ENCODE results near the gene PDIA2. TPM values are rescaled to one million over a fixed set of nuclear protein-coding genes. Genes with fewer than 3 reads are reported as not detected.
"Not testable (repeated sequence)": the region's sequence is repeated elsewhere in the genome, so short reads cannot be mapped to it uniquely, and the experiment has no call there.

The PDIA2 gene
- total RNA-seq, 1 donor from 2014 or later = 1.6 TPM

DNA sequence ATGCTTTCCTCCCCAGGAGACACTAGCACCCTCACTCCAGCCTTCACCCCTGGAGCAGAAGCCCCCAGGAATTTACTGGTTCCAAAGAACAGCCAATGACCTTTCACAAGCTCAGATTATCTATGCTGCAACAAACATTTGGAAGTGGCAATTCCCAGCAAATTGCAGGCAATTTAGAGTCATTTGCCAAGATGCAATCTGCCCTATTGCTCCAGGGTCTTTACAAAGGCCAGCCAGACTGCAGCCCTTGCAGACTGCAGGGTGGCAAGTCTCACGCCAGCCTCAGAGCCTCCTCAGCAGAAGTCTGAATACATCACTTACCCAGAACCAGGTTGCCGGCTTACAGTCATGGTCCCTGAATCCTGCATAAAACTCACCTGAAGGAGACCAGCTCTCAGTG, 47.8 kb downstream of the PDIA2 start:
- no peak overlapping the region for H3K4me3 Mint-ChIP-seq (ENCODE audit: unreplicated experiment)
- TF ChIP-seq, protein P1, sequence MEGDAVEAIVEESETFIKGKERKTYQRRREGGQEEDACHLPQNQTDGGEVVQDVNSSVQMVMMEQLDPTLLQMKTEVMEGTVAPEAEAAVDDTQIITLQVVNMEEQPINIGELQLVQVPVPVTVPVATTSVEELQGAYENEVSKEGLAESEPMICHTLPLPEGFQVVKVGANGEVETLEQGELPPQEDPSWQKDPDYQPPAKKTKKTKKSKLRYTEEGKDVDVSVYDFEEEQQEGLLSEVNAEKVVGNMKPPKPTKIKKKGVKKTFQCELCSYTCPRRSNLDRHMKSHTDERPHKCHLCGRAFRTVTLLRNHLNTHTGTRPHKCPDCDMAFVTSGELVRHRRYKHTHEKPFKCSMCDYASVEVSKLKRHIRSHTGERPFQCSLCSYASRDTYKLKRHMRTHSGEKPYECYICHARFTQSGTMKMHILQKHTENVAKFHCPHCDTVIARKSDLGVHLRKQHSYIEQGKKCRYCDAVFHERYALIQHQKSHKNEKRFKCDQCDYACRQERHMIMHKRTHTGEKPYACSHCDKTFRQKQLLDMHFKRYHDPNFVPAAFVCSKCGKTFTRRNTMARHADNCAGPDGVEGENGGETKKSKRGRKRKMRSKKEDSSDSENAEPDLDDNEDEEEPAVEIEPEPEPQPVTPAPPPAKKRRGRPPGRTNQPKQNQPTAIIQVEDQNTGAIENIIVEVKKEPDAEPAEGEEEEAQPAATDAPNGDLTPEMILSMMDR (IDR thresholded peaks at IDR 0.05) = no peak
- H3K27me3 Mint-ChIP-seq (ENCODE audit: low read depth) = no peaks in the 10 kb centered on the region
- H3K27ac Mint-ChIP-seq (ENCODE audit: unreplicated experiment) = no peak overlapping the region
- no peaks in the 10 kb centered on the region for H3K9me3 Mint-ChIP-seq (ENCODE audit: low read depth)
- H3K36me3 Mint-ChIP-seq (ENCODE audit: low read depth) = no peaks in the 10 kb centered on the region
- DNase-seq (ENCODE audit: low spot score) = no peak
- peaks cover 32% of the 10 kb centered on the region for H3K4me1 Mint-ChIP-seq (ENCODE audit: low read depth)

DNA sequence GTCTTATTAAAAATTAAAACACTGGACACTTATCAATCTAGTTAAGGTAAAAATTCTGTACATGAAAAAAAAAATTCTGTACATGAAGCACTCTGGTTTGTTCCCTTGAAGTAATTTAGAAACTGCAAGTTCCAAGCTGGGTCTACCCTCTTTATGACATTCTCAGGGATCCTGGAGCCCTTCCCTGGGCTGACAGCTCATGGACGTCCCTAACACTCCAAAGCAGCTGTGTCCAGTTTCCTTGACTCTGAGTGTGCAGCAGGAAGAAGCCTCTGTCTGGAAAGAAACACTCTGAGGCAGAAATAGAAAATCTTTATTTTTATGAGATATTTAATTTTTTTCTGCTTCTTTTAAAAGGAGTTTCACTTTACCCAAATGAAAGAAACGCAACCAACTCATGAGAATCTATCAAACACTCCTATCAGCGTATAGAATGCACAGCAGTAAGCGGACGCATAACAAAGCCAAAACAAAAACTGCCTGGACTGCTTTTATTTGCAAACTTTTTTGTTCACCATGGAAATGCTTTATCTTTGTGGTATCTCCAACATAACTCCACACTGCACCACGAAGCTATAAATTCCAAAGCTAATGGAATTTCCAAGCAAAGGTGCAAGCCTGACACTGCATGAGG, 48.3 kb downstream of the PDIA2 start:
- not testable (repeated sequence) for H3K36me3 Mint-ChIP-seq (ENCODE audit: low read depth); H3K27me3 Mint-ChIP-seq (ENCODE audit: low read depth); H3K9me3 Mint-ChIP-seq (ENCODE audit: low read depth); H3K4me3 Mint-ChIP-seq (ENCODE audit: unreplicated experiment); DNase-seq (ENCODE audit: low spot score)
- H3K27ac Mint-ChIP-seq (ENCODE audit: unreplicated experiment) = peak overlapping the region; percentile 41
- peaks cover 32% of the 10 kb centered on the region for H3K4me1 Mint-ChIP-seq (ENCODE audit: low read depth)

DNA sequence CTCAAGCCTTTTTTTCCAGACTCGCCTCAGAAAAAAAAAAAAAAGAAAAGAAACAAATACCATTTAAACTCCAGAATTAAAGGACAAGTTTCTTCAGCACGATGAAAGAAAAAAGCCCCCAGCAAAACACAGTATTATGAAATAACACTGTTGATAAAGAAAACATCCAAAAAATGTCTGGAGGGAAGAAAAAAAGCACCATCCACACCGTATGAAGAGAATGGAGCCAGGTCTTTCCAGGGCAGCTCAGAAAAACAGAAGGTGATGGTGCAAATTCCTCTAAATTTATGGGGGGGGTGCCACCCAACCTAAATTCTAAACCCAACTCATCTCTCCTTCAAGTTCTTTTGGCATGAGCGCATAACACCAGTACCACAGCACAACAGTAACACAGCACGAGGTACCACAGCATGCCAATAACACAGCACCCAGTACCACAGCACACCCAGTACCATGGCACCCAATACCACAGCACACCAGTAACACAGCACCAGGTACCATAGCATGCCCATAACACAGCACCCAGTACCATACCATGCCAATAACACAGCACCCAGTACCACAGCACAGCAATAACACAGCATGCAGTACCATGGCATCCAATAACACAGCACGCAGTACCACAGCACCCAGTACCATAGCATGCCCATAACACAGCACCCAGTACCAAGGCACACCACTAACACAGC, 50.6 kb downstream of the PDIA2 start:
- TF ChIP-seq, protein P1 (IDR thresholded peaks at IDR 0.05) = no peak
- H3K27ac Mint-ChIP-seq (ENCODE audit: unreplicated experiment) = no peak overlapping the region
- DNase-seq (ENCODE audit: low spot score) = no peak
- H3K4me1 Mint-ChIP-seq (ENCODE audit: low read depth) = peaks cover 22% of the 10 kb centered on the region
- H3K27me3 Mint-ChIP-seq (ENCODE audit: low read depth) = no peaks in the 10 kb centered on the region
- no peaks in the 10 kb centered on the region for H3K36me3 Mint-ChIP-seq (ENCODE audit: low read depth)
- no peak overlapping the region for H3K4me3 Mint-ChIP-seq (ENCODE audit: unreplicated experiment)
- no peaks in the 10 kb centered on the region for H3K9me3 Mint-ChIP-seq (ENCODE audit: low read depth)

DNA sequence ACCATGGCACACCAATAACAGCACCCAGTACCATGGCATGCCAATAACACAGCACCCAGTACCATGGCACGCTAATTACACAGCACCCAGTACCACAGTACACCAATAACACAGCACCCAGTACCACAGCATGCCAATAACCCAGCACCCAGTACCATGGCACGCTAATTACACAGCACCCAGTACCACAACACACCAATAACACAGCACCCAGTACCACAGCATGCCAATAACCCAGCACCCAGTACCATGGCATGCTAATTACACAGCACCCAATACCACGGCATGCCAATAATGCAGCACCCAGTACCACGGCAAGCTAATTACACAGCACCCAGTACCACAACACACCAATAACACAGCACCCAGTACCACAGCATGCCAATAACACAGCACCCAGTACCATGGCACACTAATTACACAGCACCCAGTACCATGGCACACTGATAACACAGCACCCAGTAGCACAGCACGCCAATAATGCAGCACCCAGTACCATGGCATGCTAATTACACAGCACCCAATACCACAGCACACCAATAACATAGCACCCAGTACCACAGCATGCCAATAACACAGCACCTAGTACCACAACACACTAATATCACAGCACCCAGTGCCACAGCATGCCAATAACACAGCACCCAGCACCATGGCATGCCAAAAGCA, 51.3 kb downstream of the PDIA2 start:
- not testable (repeated sequence) for H3K36me3 Mint-ChIP-seq (ENCODE audit: low read depth); H3K27ac Mint-ChIP-seq (ENCODE audit: unreplicated experiment); H3K4me3 Mint-ChIP-seq (ENCODE audit: unreplicated experiment); DNase-seq (ENCODE audit: low spot score); H3K9me3 Mint-ChIP-seq (ENCODE audit: low read depth); H3K27me3 Mint-ChIP-seq (ENCODE audit: low read depth)
- peaks cover 22% of the 10 kb centered on the region for H3K4me1 Mint-ChIP-seq (ENCODE audit: low read depth)

DNA sequence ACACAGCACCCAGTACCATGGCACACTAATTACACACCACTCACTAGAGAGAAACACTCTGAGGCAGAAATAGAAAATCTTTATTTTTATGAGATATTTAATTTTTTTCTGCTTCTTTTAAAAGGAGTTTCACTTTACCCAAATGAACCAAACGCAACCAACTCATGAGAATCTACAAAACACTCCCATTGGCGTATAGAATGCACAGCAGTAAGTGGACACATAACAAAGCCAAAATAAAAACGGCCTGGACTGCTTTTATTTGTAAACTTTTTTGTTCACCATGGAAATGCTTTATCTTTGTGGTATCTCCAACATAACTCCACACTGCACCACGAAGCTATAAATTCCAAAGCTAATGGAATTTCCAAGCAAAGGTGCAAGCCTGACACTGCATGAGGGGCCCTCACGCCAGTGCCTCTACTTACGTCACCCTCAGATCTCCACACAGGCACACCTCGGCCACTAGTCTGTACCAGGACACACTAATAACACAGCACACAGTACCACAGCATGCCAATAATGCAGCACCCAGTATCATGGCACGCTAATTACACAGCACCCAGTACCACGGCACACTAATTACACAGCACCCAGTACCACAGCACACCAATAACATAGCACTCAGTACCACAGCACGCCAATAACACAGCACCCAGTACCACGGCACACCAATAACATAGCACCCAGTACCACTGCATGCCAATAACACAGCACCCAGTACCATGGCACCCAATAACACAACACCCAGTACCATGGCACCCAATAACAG, 52.1 kb downstream of the PDIA2 start:
- not testable (repeated sequence) for H3K27me3 Mint-ChIP-seq (ENCODE audit: low read depth); DNase-seq (ENCODE audit: low spot score); H3K9me3 Mint-ChIP-seq (ENCODE audit: low read depth); H3K4me3 Mint-ChIP-seq (ENCODE audit: unreplicated experiment); H3K36me3 Mint-ChIP-seq (ENCODE audit: low read depth); H3K27ac Mint-ChIP-seq (ENCODE audit: unreplicated experiment)
- H3K4me1 Mint-ChIP-seq (ENCODE audit: low read depth) = peaks cover 27% of the 10 kb centered on the region

DNA sequence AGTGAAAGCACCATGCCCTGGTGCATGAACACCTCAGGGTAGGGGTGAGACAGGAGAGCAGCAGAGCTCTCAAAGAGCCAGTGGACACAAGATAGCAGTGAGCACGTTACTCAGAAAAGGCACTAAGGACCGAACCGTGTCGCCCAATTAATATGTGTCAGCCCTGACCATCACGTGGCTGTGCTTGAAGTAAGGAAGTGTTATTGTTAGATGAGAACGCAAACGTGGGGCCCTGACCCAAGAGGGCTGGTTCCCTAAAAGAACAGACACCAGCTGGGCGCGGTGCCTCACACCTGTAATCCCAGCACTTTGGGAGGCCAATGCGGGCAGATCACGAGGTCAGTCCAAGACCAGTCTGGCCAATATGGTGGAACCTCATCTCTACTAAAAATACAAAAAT, 53.3 kb downstream of the PDIA2 start:
- no peak overlapping the region for H3K27ac Mint-ChIP-seq (ENCODE audit: unreplicated experiment)
- H3K9me3 Mint-ChIP-seq (ENCODE audit: low read depth) = no peaks in the 10 kb centered on the region
- no peak overlapping the region for H3K4me3 Mint-ChIP-seq (ENCODE audit: unreplicated experiment)
- H3K27me3 Mint-ChIP-seq (ENCODE audit: low read depth) = no peaks in the 10 kb centered on the region
- DNase-seq (ENCODE audit: low spot score) = no peak
- TF ChIP-seq, protein P1 (IDR thresholded peaks at IDR 0.05) = no peak
- H3K36me3 Mint-ChIP-seq (ENCODE audit: low read depth) = no peaks in the 10 kb centered on the region
- H3K4me1 Mint-ChIP-seq (ENCODE audit: low read depth) = peaks cover 24% of the 10 kb centered on the region

Other genes with a start within 250 kb of the PDIA2 start
- gene POLR3K, start 229.6 kb upstream of the PDIA2 start, total RNA-seq = 7.3 to 11.3 TPM (median 7.5 TPM) in 3 replicates
- gene SNRNP25, start 229.3 kb upstream of the PDIA2 start, total RNA-seq = 27.7 to 40.5 TPM (median 28.0 TPM) in 3 replicates
- 52.4 to 55.5 TPM (median 52.7 TPM) in 3 replicates for gene RHBDF1, start 210.5 kb upstream of the PDIA2 start, total RNA-seq
- 52.6 to 65.4 TPM (median 61.1 TPM) in 3 replicates for gene MPG, start 204.9 kb upstream of the PDIA2 start, total RNA-seq
- 32.0 to 39.6 TPM (median 35.4 TPM) in 3 replicates for gene NPRL3, start 144.5 kb upstream of the PDIA2 start, total RNA-seq
- gene HBZ, start 130.5 kb upstream of the PDIA2 start, total RNA-seq = not detected in 3 replicates
- gene HBM, start 117.2 kb upstream of the PDIA2 start, total RNA-seq = not detected in 3 replicates
- gene HBA2, start 110.3 kb upstream of the PDIA2 start, total RNA-seq = not detected in 3 replicates
- gene HBA1, start 106.5 kb upstream of the PDIA2 start, total RNA-seq = not detected in 3 replicates
- 0.74 TPM in 1 of 3 replicates, not detected in the others for gene HBQ1, start 102.7 kb upstream of the PDIA2 start, total RNA-seq
- gene LUC7L, start 53.7 kb upstream of the PDIA2 start, total RNA-seq = 64.6 to 79.4 TPM (median 64.9 TPM) in 3 replicates
- 122 to 146 TPM (median 125 TPM) in 3 replicates for gene FAM234A, start 48.3 kb upstream of the PDIA2 start, total RNA-seq
- 20.3 to 23.2 TPM (median 21.0 TPM) in 3 replicates for gene RGS11, start 7.2 kb upstream of the PDIA2 start, total RNA-seq
- 0.82 to 4.0 TPM (median 3.7 TPM) in 3 replicates for gene ARHGDIG, start 2.6 kb upstream of the PDIA2 start, total RNA-seq
- gene AXIN1, start 69.6 kb downstream of the PDIA2 start, total RNA-seq = 19.8 to 27.2 TPM (median 26.9 TPM) in 3 replicates
- 53.4 to 57.7 TPM (median 54.7 TPM) in 3 replicates for gene MRPL28, start 87.4 kb downstream of the PDIA2 start, total RNA-seq
- 49.5 to 61.2 TPM (median 59.7 TPM) in 3 replicates for gene PGAP6, start 98.8 kb downstream of the PDIA2 start, total RNA-seq
- 176 to 246 TPM (median 231 TPM) in 3 replicates for gene NME4, start 114.0 kb downstream of the PDIA2 start, total RNA-seq
- 21.8 to 25.1 TPM (median 22.2 TPM) in 3 replicates for gene DECR2, start 118.7 kb downstream of the PDIA2 start, total RNA-seq
- 41.9 to 52.4 TPM (median 45.1 TPM) in 3 replicates for gene RAB11FIP3, start 142.5 kb downstream of the PDIA2 start, total RNA-seq
- 28.8 to 32.0 TPM (median 29.7 TPM) in 3 replicates for gene CAPN15, start 244.5 kb downstream of the PDIA2 start, total RNA-seq